ENCODE results near the gene DNAJC17. TPM values are rescaled to one million over a fixed set of nuclear protein-coding genes. Genes with fewer than 3 reads are reported as not detected.

DNAJC17 gene
- total RNA-seq, 2 donors from 2014 or later, result 38.1 to 48.0 TPM

GRCh38 chr15:40807888-40808461, 702 bp upstream of the DNAJC17 start:
- H3K36me3 ChIP-seq, result no peaks in the 10 kb centered on the region
- no peak for TF ChIP-seq CTCF (IDR thresholded peaks at IDR 0.05)
- no peaks in the 10 kb centered on the region for H3K9me3 ChIP-seq
- peak overlapping the region; percentile 97 for H3K4me3 ChIP-seq
- intact Hi-C loops (cut with DNase I), result no loop called here
- peaks cover 7% of the 10 kb centered on the region for H3K4me1 ChIP-seq
- peak overlapping the region; percentile 54 to 98 for H3K9ac ChIP-seq (ENCODE audit: low read depth in 2 of 2, low read length in 2 of 2)
- H3K27me3 ChIP-seq, result no peaks in the 10 kb centered on the region
- no peak for DNase-seq
- peak overlapping the region; percentile 96 for H3K27ac ChIP-seq

- Histone ChIP-seq H3K9me3 (no peaks in the 10 kb centered on the region), H3K4me3 (peak overlapping the region; percentile 97), H3K36me3 (no peaks in the 10 kb centered on the region), H3K9ac (ENCODE audit: low read depth in 2 of 2, low read length in 2 of 2) (peak overlapping the region; percentile 91 to 98), H3K4me1 (peaks cover 7% of the 10 kb centered on the region), H3K27me3 (no peaks in the 10 kb centered on the region), H3K27ac (peak overlapping the region; percentile 96)
- no peak for TF ChIP-seq CTCF (IDR thresholded peaks at IDR 0.05)
- intact Hi-C loops (cut with DNase I), result no loop called here
- no peak for DNase-seq
Measured at GRCh38 chr15:40806672-40807027, 623 bp downstream of the DNAJC17 start.

DNA sequence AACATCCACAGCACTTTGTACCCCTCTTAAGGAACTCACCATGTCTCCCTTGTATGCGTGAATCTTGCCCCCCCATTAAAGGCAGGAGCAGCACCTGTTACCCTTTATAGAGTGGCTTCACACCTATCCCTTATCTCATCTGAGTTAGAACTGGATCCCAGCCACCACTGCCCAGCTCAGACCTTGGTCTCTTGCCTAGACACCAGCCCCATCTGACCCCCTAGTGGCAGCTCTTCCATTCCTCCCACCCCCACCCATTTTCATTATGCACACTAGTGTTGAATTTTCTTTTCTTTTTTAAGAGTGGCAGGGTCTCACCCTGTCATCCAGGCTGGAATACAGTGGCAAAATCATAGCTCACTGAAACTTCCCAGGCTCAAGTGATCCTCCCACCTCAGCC, 3.6 kb downstream of the DNAJC17 start:
- no peaks in the 10 kb centered on the region for H3K9me3 ChIP-seq
- no peak for DNase-seq
- no peaks in the 10 kb centered on the region for H3K27me3 ChIP-seq
- TF ChIP-seq CTCF (IDR thresholded peaks at IDR 0.05), result no peak
- H3K4me3 ChIP-seq, result no peak overlapping the region
- H3K36me3 ChIP-seq, result no peaks in the 10 kb centered on the region
- intact Hi-C loops (cut with DNase I), result no loop called here
- peaks cover 7% of the 10 kb centered on the region for H3K4me1 ChIP-seq
- H3K27ac ChIP-seq, result no peak overlapping the region
- no peak overlapping the region for H3K9ac ChIP-seq (ENCODE audit: low read depth in 2 of 2, low read length in 2 of 2)

DNA sequence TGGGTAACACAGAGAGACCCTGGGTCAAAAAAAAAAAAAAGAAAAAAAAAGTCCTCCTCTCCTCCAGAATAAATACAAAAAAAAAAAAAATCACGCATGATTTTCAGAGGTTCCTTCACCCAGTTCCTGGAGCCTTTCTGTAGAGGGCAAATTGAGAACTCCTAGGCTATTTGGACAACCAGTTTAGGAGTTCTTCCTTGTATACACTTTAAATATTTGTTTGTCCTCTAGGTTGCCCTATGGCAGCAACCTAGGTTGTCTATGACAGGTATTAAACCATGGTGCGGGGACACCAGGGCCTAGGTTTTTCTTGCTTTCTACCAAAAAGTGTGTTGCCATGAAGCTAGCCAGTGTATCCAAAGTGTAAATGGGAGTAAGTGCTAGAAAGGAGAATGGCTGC, 4.2 kb downstream of the DNAJC17 start:
- TF ChIP-seq CTCF (IDR thresholded peaks at IDR 0.05), result no peak
- no peak overlapping the region for H3K4me3 ChIP-seq
- H3K27me3 ChIP-seq, result no peaks in the 10 kb centered on the region
- DNase-seq, result no peak
- H3K4me1 ChIP-seq, result peaks cover 7% of the 10 kb centered on the region
- no peaks in the 10 kb centered on the region for H3K36me3 ChIP-seq
- H3K9me3 ChIP-seq, result no peaks in the 10 kb centered on the region
- H3K27ac ChIP-seq, result no peak overlapping the region
- H3K9ac ChIP-seq (ENCODE audit: low read depth in 2 of 2, low read length in 2 of 2), result no peak overlapping the region
- intact Hi-C loops (cut with DNase I), result no loop called here

DNA sequence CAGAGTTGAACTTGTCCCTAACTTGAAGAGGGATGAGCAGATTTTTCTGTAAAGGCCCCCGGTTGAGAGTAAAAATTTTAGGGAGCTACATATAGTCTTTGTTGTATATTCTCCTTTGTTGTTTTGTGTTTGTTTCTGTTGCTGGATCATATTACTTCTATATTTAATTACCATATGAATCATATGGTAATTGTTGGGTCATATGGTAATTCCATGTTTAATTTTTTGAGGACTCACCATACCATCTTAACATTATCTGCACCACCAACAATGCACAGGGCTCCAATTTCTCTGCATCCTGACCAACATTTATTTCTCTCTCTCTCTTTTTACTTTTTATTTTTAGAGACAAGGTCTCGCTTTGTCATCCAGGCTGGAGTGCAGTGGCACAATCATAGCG, 7.8 kb downstream of the DNAJC17 start:
- Histone ChIP-seq H3K4me1 (peaks cover 3% of the 10 kb centered on the region), H3K9ac (ENCODE audit: low read depth in 2 of 2, low read length in 2 of 2) (no peak overlapping the region), H3K4me3 (no peak overlapping the region), H3K9me3 (no peaks in the 10 kb centered on the region), H3K27me3 (no peaks in the 10 kb centered on the region), H3K27ac (no peak overlapping the region), H3K36me3 (no peaks in the 10 kb centered on the region)
- intact Hi-C loops (cut with DNase I), result no loop called here
- no peak for DNase-seq
- no peak for TF ChIP-seq CTCF (IDR thresholded peaks at IDR 0.05)

Measured in colonic mucosa (tissue), 4 donors.